IMR-90 (cell line): Measurements from ENCODE around the gene DPAGT1. TPM values are rescaled to one million over a fixed set of nuclear protein-coding genes. Genes with fewer than 3 reads are reported as not detected.
A peak's percentile ranks its signal among the peaks of the same experiment; 100 is the strongest.

Source experiments
- ATAC-seq: fragments of 200-7000 bp; cut with Tn5 transposase; 2 replicates; pipeline ENCODE4 v1.9.1; 2020; ENCODE audit warnings: low read depth, mild to moderate bottlenecking, moderate library complexity
- BruUV-seq: library from RNA; stranded (reverse); fragments of 400-500 nt; replicated peaks from 2 replicates; lab custom pipeline; 2021; lab: Mats Ljungman, UMichigan
- CTCF ChIA-PET: fragments of 300-600 bp; formaldehyde crosslinking; extraction: SDS; loops from one replicate; lab custom pipeline; 2021; ENCODE audit warnings: antibody characterized with exemption; lab: Yijun Ruan, JAX
- POLR2A ChIA-PET: fragments of 300-600 bp; sonication (Branson Sonifier 250); formaldehyde crosslinking; loops from one replicate; lab custom pipeline; 2022; ENCODE audit warnings: antibody characterized with exemption; ENCODE audit not compliant: unreplicated experiment; lab: Charles Lee
- DNase-seq: peaks from one replicate; pipeline ENCODE4 v3.0.0; 2013
- H2AFZ ChIP-seq: replicated peaks from 2 replicates; pipeline ENCODE3; 2013; ENCODE audit warnings: low read length, mild to moderate bottlenecking; ENCODE audit not compliant: poor library complexity
- H2AK5ac ChIP-seq: 2 replicates; pipeline ENCODE4 v1.6.1; 2013; ENCODE audit warnings: low read depth, low read length, inconsistent platforms
- H2AK9ac ChIP-seq: replicated peaks from 2 replicates; pipeline ENCODE3; 2013; ENCODE audit warnings: mild to moderate bottlenecking, low read depth, low read length, moderate library complexity; ENCODE audit not compliant: poor library complexity
- H2BK120ac ChIP-seq: 2 replicates; pipeline ENCODE4 v1.6.1; 2013; ENCODE audit warnings: low read depth, low read length, inconsistent platforms
- H2BK15ac ChIP-seq: 3 replicates; pipeline ENCODE4 v1.6.1; 2013; ENCODE audit warnings: low read depth, low read length, inconsistent platforms
- H2BK20ac ChIP-seq: 2 replicates; pipeline ENCODE4 v1.6.1; 2013; ENCODE audit warnings: low read depth, mild to moderate bottlenecking, inconsistent platforms, low read length, moderate library complexity
- H2BK5ac ChIP-seq: 2 replicates; pipeline ENCODE4 v1.6.1; 2013; ENCODE audit warnings: mild to moderate bottlenecking, low read depth, low read length, inconsistent platforms; ENCODE audit not compliant: poor library complexity, severe bottlenecking
- H3K14ac ChIP-seq: replicated peaks from 2 replicates; pipeline ENCODE4 v1.6.1; 2013; ENCODE audit warnings: low read depth, low read length, inconsistent platforms
- H3K18ac ChIP-seq: 2 replicates; pipeline ENCODE4 v1.6.1; 2013; ENCODE audit warnings: low read depth, low read length, control low read depth
- H3K23ac ChIP-seq: 2 replicates; pipeline ENCODE4 v1.6.1; 2013; ENCODE audit warnings: low read depth, low read length, inconsistent platforms
- H3K27ac ChIP-seq: 2 replicates; pipeline ENCODE4 v1.5.1; 2013; ENCODE audit warnings: mild to moderate bottlenecking, control low read depth, low read length; ENCODE audit not compliant: insufficient read depth
- H3K27me3 ChIP-seq: 2 replicates; pipeline ENCODE4 v1.6.1; 2013; ENCODE audit warnings: low read length; ENCODE audit not compliant: control insufficient read depth, insufficient read depth
- H3K36me3 ChIP-seq: 2 replicates; pipeline ENCODE4 v1.6.1; 2013; ENCODE audit warnings: low read length, mixed read lengths; ENCODE audit not compliant: control insufficient read depth, insufficient read depth
- H3K4ac ChIP-seq: 2 replicates; pipeline ENCODE4 v1.6.1; 2013; ENCODE audit warnings: low read depth, low read length, inconsistent platforms
- H3K4me1 ChIP-seq: 2 replicates; pipeline ENCODE4 v1.6.1; 2013; ENCODE audit warnings: low read length, mixed read lengths; ENCODE audit not compliant: control insufficient read depth, insufficient read depth
- H3K4me2 ChIP-seq: 2 replicates; pipeline ENCODE4 v1.6.1; 2013; ENCODE audit warnings: low read depth, mild to moderate bottlenecking, control low read depth, low read length, moderate library complexity
- H3K4me3 ChIP-seq: 2 replicates; pipeline ENCODE4 v1.5.1; 2013; ENCODE audit warnings: low read depth, mild to moderate bottlenecking, control low read depth, low read length, moderate library complexity; ENCODE audit not compliant: insufficient read depth
- H3K56ac ChIP-seq: 2 replicates; pipeline ENCODE4 v1.6.1; 2013; ENCODE audit warnings: low read length, inconsistent platforms; ENCODE audit not compliant: insufficient read depth; ENCODE audit errors: extremely low read depth
- H3K79me1 ChIP-seq, 2 experiments: 2 replicates each; pipeline ENCODE4 v1.6.1; 2013; ENCODE audit warnings: low read length in 2 of 2, inconsistent platforms in 1 of 2, low read depth in 1 of 2
- H3K9ac ChIP-seq: 2 replicates; pipeline ENCODE4 v1.6.1; 2013; ENCODE audit warnings: low read depth, low read length, control low read depth
- H3K9me1 ChIP-seq: 2 replicates; pipeline ENCODE4 v1.6.1; 2013; ENCODE audit warnings: low read length, inconsistent platforms; ENCODE audit not compliant: insufficient read depth
- H3K9me3 ChIP-seq: 2 replicates; pipeline ENCODE4 v1.6.1; 2013; ENCODE audit warnings: low read length; ENCODE audit not compliant: control insufficient read depth, insufficient read depth
- H4K20me1 ChIP-seq: 2 replicates; pipeline ENCODE4 v1.6.1; 2013; ENCODE audit warnings: low read length, inconsistent platforms; ENCODE audit not compliant: insufficient read depth
- H4K5ac ChIP-seq: 2 replicates; pipeline ENCODE4 v1.6.1; 2013; ENCODE audit warnings: mild to moderate bottlenecking, low read depth, low read length, control low read depth
- H4K8ac ChIP-seq, 2 experiments: 2 replicates each; pipeline ENCODE4 v1.6.1; 2013; ENCODE audit warnings: low read depth in 2 of 2, low read length in 2 of 2, control low read depth in 1 of 2, inconsistent platforms in 1 of 2
- H4K91ac ChIP-seq: 2 replicates; pipeline ENCODE4 v1.6.1; 2013; ENCODE audit warnings: low read depth, low read length, inconsistent platforms; ENCODE audit not compliant: insufficient read depth
- CHD1 ChIP-seq: IDR thresholded peaks from 2 replicates; pipeline ENCODE4 v1.6.1; 2012; ENCODE audit warnings: low read depth, low read length, improper control_type of control experiment
- FOS ChIP-seq: fragments of 150-350 bp; IDR thresholded peaks from 2 replicates; pipeline ENCODE4 v1.6.1; 2016; ENCODE audit warnings: low read depth, low read length
- MAFK ChIP-seq: IDR thresholded peaks from 2 replicates; pipeline ENCODE4 v1.6.1; 2012; ENCODE audit warnings: low read depth, low read length, improper control_type of control experiment
- MAZ ChIP-seq: IDR thresholded peaks from 2 replicates; pipeline ENCODE4 v1.6.1; 2012; ENCODE audit warnings: low read depth, mild to moderate bottlenecking, low read length, improper control_type of control experiment, moderate library complexity, borderline replicate concordance
- MXI1 ChIP-seq: IDR thresholded peaks from 2 replicates; pipeline ENCODE4 v1.6.1; 2012; ENCODE audit warnings: low read depth, mild to moderate bottlenecking, low read length, moderate library complexity, borderline replicate concordance
- NFE2L2 ChIP-seq: fragments of 150-350 bp; IDR thresholded peaks from 2 replicates; pipeline ENCODE4 v1.6.1; 2016; ENCODE audit warnings: low read depth, mild to moderate bottlenecking, low read length
- POLR2A ChIP-seq: IDR thresholded peaks from 2 replicates; pipeline ENCODE4 v1.6.1; 2012; ENCODE audit warnings: mild to moderate bottlenecking, low read depth, low read length
- RAD21 ChIP-seq: IDR thresholded peaks from 2 replicates; pipeline ENCODE4 v1.6.1; 2012; ENCODE audit warnings: low read length, improper control_type of control experiment
- RCOR1 ChIP-seq: IDR thresholded peaks from 2 replicates; pipeline ENCODE4 v1.6.1; 2012; ENCODE audit warnings: mild to moderate bottlenecking, low read length, improper control_type of control experiment; ENCODE audit not compliant: insufficient replicate concordance
- WGBS, 2 experiments: methylation state at CpG; one replicate each; pipeline versions ENCODE4 v1.1.5 to v1.1.7; 2013; ENCODE audit warnings: missing lambda C conversion rate in 2 of 2; ENCODE audit not compliant: insufficient read length in 1 of 2; ENCODE audit errors: extremely low coverage in 2 of 2; 5-methylcytosine and 5-hydroxymethylcytosine counted together
- dilution Hi-C: fragments of 300-500 bp; cut with HindIII; formaldehyde crosslinking; loops from one replicate; pipeline ENCODE4 v1.14.3; 2018; ENCODE audit warnings: low sequenced_read_pairs; ENCODE audit not compliant: unreplicated experiment
- in situ Hi-C: fragments of 300-500 bp; cut with MboI; formaldehyde crosslinking; loops from 3 replicates; pipeline ENCODE4 v1.14.3; 2019; ENCODE audit warnings: low sequenced_read_pairs, inconsistent platforms, mixed read lengths
- intact Hi-C: fragments of 100-400 bp; cut with micrococcal nuclease; formaldehyde crosslinking; loops from 2 replicates; pipeline ENCODE4 v1.10.0; 2022
- polyA plus RNA-seq, 3 experiments: library from polyadenylated mRNA; depleted of rRNA; stranded (reverse); fragments of >200 nt; gene quantifications; 2 replicates each; pipeline ENCODE4 v1.2.3, GENCODE V29; 2012; ENCODE audit warnings: low replicate concordance in 1 of 3
- total RNA-seq: library from RNA; depleted of rRNA; stranded (reverse); fragments of >200 nt; gene quantifications from 2 replicates; pipeline ENCODE4 v1.2.3, GENCODE V29; 2012
- TF ChIP-seq, protein P1 (sequence below): fragments of 150-350 bp; IDR thresholded peaks from 2 replicates; pipeline ENCODE4 v1.6.1; 2017; ENCODE audit warnings: mild to moderate bottlenecking, antibody characterized with exemption, low read length, low read depth
- TF ChIP-seq, protein P2 (sequence below): conservative IDR thresholded peaks from 2 replicates; pipeline ENCODE4 v1.5.1; 2012; ENCODE audit warnings: mild to moderate bottlenecking, low read depth, low read length, improper control_type of control experiment
- TF ChIP-seq, protein P3 (sequence below): fragments of 150-350 bp; IDR thresholded peaks from 2 replicates; pipeline ENCODE4 v1.6.1; 2016; ENCODE audit warnings: low read depth, mild to moderate bottlenecking, low read length, moderate library complexity, borderline replicate concordance

Gene DPAGT1
- total and polyA plus RNA-seq, 2 of the 4 experiments (the other 2 are of a cell fraction): 15.2 to 53.4 TPM

DNA sequence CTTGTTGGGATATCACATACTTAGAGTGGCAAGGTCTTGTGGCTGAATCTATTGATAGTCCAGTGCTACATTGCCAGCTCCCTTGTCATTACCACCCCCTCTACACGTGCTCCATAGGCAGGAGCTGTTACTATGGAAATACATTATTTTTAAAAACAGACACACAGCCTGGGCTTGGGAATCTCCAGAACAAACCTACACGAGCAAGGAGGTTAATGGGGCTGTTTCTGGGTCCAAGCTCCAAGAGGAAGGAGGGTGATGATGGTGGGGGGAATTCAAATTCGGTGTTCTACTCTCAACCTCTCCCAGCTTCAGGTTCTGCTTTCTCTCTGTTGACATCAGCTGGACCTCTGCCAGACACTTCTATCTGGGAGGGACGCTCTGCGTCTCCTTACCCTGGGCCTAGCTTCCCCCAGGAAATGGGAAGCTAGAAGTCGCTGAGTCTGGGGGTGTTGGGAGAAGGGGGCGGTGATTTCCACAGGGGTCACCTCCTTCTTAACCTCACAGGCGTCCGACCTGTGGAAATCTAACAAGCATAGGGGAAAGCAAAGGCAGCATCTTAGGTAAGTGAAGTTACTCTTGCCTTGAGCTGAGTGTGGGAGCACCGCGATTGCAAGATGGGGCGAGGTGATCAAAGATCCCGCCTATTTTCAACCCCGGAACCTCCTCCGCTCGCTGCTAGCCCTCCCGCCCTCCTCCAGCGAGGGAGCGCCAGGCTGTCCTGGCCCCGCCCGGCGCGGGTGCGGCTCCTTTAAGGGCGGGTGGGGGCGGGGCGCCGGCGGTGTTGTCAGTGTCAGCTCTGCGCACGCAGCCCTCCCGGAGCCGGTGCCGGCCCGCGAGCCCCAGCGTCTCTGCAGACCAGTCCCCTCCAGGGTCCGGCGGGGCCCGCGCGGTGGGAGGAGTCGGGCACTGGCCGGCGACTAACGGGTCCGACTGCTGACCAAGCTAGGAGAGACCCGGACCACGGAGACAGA lies 5.2 kb upstream of the DPAGT1 start, which contains the start of gene C2CD2L:
TSS of gene C2CD2L (plus strand) at position 781 of the 974 bp plus-strand sequence. CDS start 398 bp downstream, outside the sequence.
- POLR2A ChIA-PET: interaction anchor here (0.6 kb wide), 1 partner anchor 22 kb away, joined by 11 read pairs; no protein-coding TSS in a partner anchor
- Histone ChIP-seq H2AFZ (peak within 1 kb of the TSS; percentile 95), H3K36me3 (peaks cover 10% of the 10 kb centered on the region), H3K27me3 (no peaks in the 10 kb centered on the region), H3K27ac (peak within 1 kb of the TSS; percentile 73), H4K5ac (peak within 1 kb of the TSS; percentile 21), H4K8ac (peak within 1 kb of the TSS; percentile 86 to 93), H2BK120ac (peak within 1 kb of the TSS; percentile 15), H3K9me3 (no peaks in the 10 kb centered on the region), H3K23ac (peak within 1 kb of the TSS; percentile 37), H3K9me1 (peaks cover 23% of the 10 kb centered on the region), H3K4ac (peak within 1 kb of the TSS; percentile 80), H3K56ac (peak within 1 kb of the TSS; percentile 67), H3K79me1 (peaks cover 21 to 57% of the 10 kb centered on the region in 2 experiments), H2AK9ac (peak within 1 kb of the TSS; percentile 93), H3K14ac (peak within 1 kb of the TSS; percentile 76), H2AK5ac (peak within 1 kb of the TSS; percentile 91), H2BK15ac (peak within 1 kb of the TSS; percentile 23; the same call in 1 of the 3 replicates), H3K18ac (peak within 1 kb of the TSS; percentile 4; the same call in 1 of the 2 replicates), H4K20me1 (peaks cover 4% of the 10 kb centered on the region; the same call in 1 of the 2 replicates), H2BK20ac (peak within 1 kb of the TSS; percentile 6; the same call in 1 of the 2 replicates), H4K91ac (peak within 1 kb of the TSS; percentile 93), H3K9ac (peak within 1 kb of the TSS; percentile 84), H3K4me3 (peak within 1 kb of the TSS; percentile 45), H2BK5ac (peak within 1 kb of the TSS; percentile 46), H3K4me1 (peaks cover 9% of the 10 kb centered on the region), H3K4me2 (peak within 1 kb of the TSS; percentile 95)
- BruUV-seq: no TSS peak
- dilution Hi-C loops: no loop called here
- WGBS, 2 experiments: 0% methylated on average over 18 of the region's 49 CpGs; no CpG with 5 or more reads in 1 of the 2 experiments
- DNase-seq: peak; percentile 83
- peak; percentile 96 for ATAC-seq
- intact Hi-C loops: loop anchor here (10.0 kb wide), 1 partner anchor 368 kb away; no protein-coding TSS in a partner anchor
- in situ Hi-C loops: no loop called here
- CTCF ChIA-PET: interaction anchor here (0.8 kb wide), 1 partner anchor 38 kb away, joined by 3 read pairs; no protein-coding TSS in a partner anchor
- peak; percentile 96 for TF ChIP-seq MAZ
- TF ChIP-seq POLR2A: no peak
- no peak for TF ChIP-seq NFE2L2
- no peak; the same call in 1 of the 2 replicates for TF ChIP-seq MXI1
- no peak for TF ChIP-seq CHD1
- TF ChIP-seq, protein P1, sequence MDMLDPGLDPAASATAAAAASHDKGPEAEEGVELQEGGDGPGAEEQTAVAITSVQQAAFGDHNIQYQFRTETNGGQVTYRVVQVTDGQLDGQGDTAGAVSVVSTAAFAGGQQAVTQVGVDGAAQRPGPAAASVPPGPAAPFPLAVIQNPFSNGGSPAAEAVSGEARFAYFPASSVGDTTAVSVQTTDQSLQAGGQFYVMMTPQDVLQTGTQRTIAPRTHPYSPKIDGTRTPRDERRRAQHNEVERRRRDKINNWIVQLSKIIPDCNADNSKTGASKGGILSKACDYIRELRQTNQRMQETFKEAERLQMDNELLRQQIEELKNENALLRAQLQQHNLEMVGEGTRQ: no peak
- TF ChIP-seq RAD21: no peak
- TF ChIP-seq MAFK: no peak
- TF ChIP-seq FOS: no peak
- TF ChIP-seq, protein P2, sequence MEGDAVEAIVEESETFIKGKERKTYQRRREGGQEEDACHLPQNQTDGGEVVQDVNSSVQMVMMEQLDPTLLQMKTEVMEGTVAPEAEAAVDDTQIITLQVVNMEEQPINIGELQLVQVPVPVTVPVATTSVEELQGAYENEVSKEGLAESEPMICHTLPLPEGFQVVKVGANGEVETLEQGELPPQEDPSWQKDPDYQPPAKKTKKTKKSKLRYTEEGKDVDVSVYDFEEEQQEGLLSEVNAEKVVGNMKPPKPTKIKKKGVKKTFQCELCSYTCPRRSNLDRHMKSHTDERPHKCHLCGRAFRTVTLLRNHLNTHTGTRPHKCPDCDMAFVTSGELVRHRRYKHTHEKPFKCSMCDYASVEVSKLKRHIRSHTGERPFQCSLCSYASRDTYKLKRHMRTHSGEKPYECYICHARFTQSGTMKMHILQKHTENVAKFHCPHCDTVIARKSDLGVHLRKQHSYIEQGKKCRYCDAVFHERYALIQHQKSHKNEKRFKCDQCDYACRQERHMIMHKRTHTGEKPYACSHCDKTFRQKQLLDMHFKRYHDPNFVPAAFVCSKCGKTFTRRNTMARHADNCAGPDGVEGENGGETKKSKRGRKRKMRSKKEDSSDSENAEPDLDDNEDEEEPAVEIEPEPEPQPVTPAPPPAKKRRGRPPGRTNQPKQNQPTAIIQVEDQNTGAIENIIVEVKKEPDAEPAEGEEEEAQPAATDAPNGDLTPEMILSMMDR: no peak
- TF ChIP-seq, protein P3, sequence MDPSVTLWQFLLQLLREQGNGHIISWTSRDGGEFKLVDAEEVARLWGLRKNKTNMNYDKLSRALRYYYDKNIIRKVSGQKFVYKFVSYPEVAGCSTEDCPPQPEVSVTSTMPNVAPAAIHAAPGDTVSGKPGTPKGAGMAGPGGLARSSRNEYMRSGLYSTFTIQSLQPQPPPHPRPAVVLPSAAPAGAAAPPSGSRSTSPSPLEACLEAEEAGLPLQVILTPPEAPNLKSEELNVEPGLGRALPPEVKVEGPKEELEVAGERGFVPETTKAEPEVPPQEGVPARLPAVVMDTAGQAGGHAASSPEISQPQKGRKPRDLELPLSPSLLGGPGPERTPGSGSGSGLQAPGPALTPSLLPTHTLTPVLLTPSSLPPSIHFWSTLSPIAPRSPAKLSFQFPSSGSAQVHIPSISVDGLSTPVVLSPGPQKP: no peak
- TF ChIP-seq RCOR1: no peak
